ENCODE data around the gene APBA1.

APBA1 gene

GRCh38 chr9:69583645-69584234, 88.4 kb downstream of the APBA1 start:
- no peak for TF ChIP-seq POLR2AphosphoS5 (IDR thresholded peaks at IDR 0.05; ENCODE audit: low read depth, low read length)
- TF ChIP-seq TAF1 (IDR thresholded peaks at IDR 0.05; ENCODE audit: borderline replicate concordance, low read depth, low read length): no peak
- no peak for TF ChIP-seq POLR2A (IDR thresholded peaks at IDR 0.05; ENCODE audit: low read depth, low read length)
- DNase-seq (ENCODE audit: insufficient read length) (no peak), FAIRE-seq (no peak)

DNA sequence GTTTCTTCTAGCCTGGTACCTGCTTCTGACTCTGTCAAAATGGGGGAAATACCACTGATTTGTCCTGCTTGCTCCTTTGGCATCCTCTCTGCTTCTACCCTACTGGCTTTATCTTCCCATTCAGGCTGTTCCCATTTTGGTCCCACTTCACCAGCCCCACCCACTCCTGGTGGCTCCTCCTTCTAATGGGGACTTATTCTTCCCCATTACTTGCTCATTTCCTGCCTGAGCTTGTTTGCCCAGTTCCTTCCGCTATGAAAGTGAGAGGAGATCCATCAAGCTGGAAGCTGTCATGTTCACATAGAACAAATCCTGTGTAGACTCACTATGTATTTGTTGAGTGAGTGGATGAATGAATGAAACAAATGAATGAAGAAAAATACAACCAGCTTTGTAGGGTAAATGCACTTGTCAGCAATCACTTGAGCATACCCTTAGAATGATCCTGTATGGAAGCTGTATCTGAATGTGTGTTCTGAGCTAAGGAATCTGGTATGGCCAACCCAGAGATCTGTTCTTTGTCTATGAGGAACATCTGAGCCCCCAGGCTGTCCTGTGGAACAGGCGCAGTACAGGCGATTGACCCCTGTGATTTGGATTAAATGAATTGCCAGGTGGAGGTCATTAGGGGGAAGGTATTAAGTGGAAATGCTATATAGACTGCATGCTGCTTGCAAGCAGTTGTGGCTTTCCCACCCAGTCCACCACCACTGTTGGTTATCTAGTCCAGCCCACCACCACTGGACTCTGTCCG, 89.5 kb downstream of the APBA1 start:
- FAIRE-seq (no peak), DNase-seq (ENCODE audit: insufficient read length) (no peak)
- TF ChIP-seq POLR2AphosphoS5 (IDR thresholded peaks at IDR 0.05; ENCODE audit: low read depth, low read length) (no peak), POLR2A (IDR thresholded peaks at IDR 0.05; ENCODE audit: low read depth, low read length) (no peak), TAF1 (IDR thresholded peaks at IDR 0.05; ENCODE audit: borderline replicate concordance, low read depth, low read length) (no peak)

- DNase-seq (ENCODE audit: insufficient read length): no peak
- TF ChIP-seq POLR2AphosphoS5 (IDR thresholded peaks at IDR 0.05; ENCODE audit: low read depth, low read length): no peak
- FAIRE-seq: no peak
Measured at GRCh38 chr9:69582018-69582417, 90.2 kb downstream of the APBA1 start.

DNA sequence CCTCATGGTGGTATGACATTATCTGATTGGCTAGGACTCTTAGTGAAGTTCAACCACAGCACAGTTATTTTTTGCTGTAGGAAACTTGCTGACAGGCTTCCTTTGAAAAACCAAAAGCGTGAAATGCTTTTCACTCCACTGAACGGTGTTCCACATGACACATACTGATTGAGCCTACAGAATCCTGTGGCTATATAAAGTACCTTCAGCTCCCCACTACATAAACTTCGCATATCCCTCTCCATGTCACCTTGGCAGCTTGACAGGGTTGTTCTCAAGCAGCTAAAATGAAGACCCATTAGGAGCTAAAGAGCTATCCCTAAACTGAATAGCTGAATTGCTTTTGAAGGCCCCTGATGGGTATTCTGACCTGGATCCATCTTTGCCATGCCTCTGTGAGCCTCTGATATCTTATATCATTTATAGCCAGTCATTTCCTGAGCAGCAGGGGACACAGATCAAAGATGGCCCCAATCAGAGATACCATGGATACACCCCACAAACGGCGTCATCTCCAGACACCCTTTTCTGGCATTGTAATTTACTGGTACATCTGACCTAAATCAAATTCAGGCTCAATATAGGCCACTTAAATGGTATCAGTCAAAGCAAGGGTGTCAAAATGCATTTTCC, 91.5 kb downstream of the APBA1 start:
- DNase-seq (ENCODE audit: insufficient read length): no peak
- no peak for FAIRE-seq

GRCh38 chr9:69579760-69580581, 92.2 kb downstream of the APBA1 start:
- no peak for DNase-seq (ENCODE audit: insufficient read length)
- no peak for FAIRE-seq
- TF ChIP-seq TAF1 (IDR thresholded peaks at IDR 0.05; ENCODE audit: borderline replicate concordance, low read depth, low read length) (no peak), POLR2AphosphoS5 (IDR thresholded peaks at IDR 0.05; ENCODE audit: low read depth, low read length) (no peak), POLR2A (IDR thresholded peaks at IDR 0.05; ENCODE audit: low read depth, low read length) (no peak)

More for the DNA sequence above, 91.5 kb downstream of the APBA1 start:
- TF ChIP-seq TAF1 (IDR thresholded peaks at IDR 0.05; ENCODE audit: borderline replicate concordance, low read depth, low read length): no peak

DNA sequence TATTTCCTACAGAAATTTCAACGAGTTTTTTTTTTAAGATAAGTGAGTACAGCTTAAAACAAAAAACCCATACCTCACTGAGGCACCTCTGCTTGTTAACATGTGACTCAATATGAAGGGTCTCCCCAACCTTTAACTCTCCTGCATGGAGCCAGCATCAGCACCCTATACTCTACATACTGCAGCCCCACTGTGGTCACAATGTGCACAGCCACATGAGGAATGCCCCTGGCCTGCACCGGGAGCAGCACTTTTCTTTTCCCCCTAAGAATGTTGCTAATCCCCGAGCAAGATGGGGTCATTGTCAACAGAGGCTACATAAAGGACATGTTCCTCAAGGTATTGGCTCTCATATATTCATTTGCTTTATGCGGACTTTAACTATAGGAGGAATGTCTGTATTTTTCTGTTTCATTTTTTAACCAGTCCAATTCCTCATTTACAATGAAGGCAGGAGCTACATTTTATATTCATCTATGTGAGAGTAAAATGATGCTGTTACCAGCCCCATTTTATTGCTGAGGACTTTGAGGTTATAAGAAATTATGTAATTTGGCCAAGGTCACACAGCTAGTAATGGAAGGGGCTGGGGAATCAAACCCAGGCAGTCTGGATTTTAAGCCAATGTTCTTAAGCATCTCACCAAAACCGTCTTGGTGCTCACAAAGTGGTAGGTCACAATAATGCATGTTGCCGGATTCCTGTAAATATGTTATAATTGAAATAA, 93.0 kb downstream of the APBA1 start:
- FAIRE-seq: no peak
- DNase-seq (ENCODE audit: insufficient read length): no peak
- TF ChIP-seq TAF1 (IDR thresholded peaks at IDR 0.05; ENCODE audit: borderline replicate concordance, low read depth, low read length) (no peak), POLR2AphosphoS5 (IDR thresholded peaks at IDR 0.05; ENCODE audit: low read depth, low read length) (no peak), POLR2A (IDR thresholded peaks at IDR 0.05; ENCODE audit: low read depth, low read length) (no peak)

GRCh38 chr9:69578026-69578425, 94.1 kb downstream of the APBA1 start:
- no peak for TF ChIP-seq POLR2A (IDR thresholded peaks at IDR 0.05; ENCODE audit: low read depth, low read length)
- no peak for TF ChIP-seq POLR2AphosphoS5 (IDR thresholded peaks at IDR 0.05; ENCODE audit: low read depth, low read length)
- TF ChIP-seq TAF1 (IDR thresholded peaks at IDR 0.05; ENCODE audit: borderline replicate concordance, low read depth, low read length): no peak
- no peak for FAIRE-seq

DNA sequence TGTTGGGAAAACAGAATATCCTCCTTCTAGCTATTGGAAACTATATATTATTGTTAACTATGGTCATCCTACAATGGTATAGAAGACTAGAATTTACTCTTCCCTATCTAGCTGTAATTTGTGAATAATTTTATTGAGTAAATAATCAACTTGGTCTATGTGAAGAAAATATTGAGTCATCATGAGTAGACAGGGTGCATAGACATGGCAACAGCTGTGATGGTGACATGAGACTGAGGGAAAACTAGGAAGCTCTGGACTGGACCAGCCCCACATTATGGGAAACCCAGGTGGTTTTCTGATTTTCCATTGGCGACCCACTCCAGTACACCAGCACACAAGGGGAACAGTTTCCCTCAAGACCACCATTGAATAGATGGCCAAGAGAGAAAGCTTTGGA, 95.0 kb downstream of the APBA1 start:
- no peak for TF ChIP-seq POLR2A (IDR thresholded peaks at IDR 0.05; ENCODE audit: low read depth, low read length)
- TF ChIP-seq POLR2AphosphoS5 (IDR thresholded peaks at IDR 0.05; ENCODE audit: low read depth, low read length): no peak
- no peak for TF ChIP-seq TAF1 (IDR thresholded peaks at IDR 0.05; ENCODE audit: borderline replicate concordance, low read depth, low read length)
- DNase-seq (ENCODE audit: insufficient read length) (no peak), FAIRE-seq (no peak)

More at GRCh38 chr9:69578026-69578425, 94.1 kb downstream of the APBA1 start:
- DNase-seq (ENCODE audit: insufficient read length): no peak

DNA sequence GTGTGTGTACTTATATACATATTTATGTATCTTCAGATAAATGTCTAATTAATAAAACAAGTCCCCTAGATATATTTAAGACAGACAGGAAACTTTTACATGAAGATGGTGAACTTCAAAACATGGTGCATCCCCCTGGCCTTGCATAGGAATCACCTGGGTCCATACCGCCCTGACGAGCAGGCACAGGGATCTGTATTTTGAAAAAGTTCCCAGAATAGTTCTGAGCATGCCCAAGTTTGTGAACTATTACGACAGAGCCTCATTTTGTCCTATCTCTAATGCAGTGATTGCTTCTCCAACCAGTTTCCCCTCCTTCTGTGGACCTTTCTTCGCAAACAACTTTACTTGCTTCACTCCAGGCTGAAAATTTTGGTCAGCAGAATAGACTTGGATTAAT, 98.1 kb downstream of the APBA1 start:
- FAIRE-seq (no peak), DNase-seq (ENCODE audit: insufficient read length) (no peak)
- TF ChIP-seq POLR2A (IDR thresholded peaks at IDR 0.05; ENCODE audit: low read depth, low read length) (no peak), POLR2AphosphoS5 (IDR thresholded peaks at IDR 0.05; ENCODE audit: low read depth, low read length) (no peak), TAF1 (IDR thresholded peaks at IDR 0.05; ENCODE audit: borderline replicate concordance, low read depth, low read length) (no peak)

DNA sequence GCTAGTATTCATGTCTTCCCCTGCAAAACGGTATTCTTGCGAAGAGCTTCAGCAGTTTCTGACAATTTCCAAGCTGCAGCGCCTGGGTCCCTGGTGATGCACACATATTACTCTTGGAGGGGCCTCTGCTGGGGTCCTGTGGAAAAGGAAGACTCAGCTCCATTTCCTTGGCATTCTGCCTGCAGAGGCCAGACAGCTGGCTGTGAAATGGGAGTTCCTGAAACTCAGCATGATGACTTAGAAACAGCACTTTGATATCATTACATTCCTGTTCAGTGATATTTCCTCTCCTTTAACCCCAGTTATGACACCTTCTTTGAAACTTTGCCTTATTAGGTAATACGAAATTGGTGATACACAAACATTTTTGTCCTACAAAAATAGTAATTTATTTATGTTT, 98.5 kb downstream of the APBA1 start:
- TF ChIP-seq POLR2AphosphoS5 (IDR thresholded peaks at IDR 0.05; ENCODE audit: low read depth, low read length): no peak
- no peak for TF ChIP-seq TAF1 (IDR thresholded peaks at IDR 0.05; ENCODE audit: borderline replicate concordance, low read depth, low read length)
- TF ChIP-seq POLR2A (IDR thresholded peaks at IDR 0.05; ENCODE audit: low read depth, low read length): no peak
- FAIRE-seq (no peak), DNase-seq (ENCODE audit: insufficient read length) (no peak)

DNA sequence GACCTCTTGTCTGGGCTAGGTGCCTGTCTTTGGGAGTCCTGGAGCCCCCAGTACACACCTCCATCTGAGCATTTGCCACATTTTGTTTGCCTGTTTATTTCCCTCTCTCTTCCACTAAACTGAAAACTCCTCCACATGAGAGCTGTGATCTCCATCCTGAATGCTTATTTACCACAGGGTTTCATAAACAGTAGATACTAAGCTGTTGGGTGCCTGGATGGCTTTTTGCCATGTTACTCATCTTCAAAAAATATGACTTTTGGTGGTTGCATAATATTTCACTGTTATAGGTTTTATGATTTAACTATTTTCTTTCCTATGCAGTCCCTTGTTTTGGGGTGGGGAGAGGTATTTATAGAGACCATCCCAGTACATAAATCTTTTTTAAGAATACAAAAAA, 99.6 kb downstream of the APBA1 start:
- TF ChIP-seq POLR2AphosphoS5 (IDR thresholded peaks at IDR 0.05; ENCODE audit: low read depth, low read length): no peak
- TF ChIP-seq POLR2A (IDR thresholded peaks at IDR 0.05; ENCODE audit: low read depth, low read length): no peak
- TF ChIP-seq TAF1 (IDR thresholded peaks at IDR 0.05; ENCODE audit: borderline replicate concordance, low read depth, low read length): no peak
- no peak for FAIRE-seq

More for the DNA sequence above, 99.6 kb downstream of the APBA1 start:
- no peak for DNase-seq (ENCODE audit: insufficient read length)
